ENCODE data around the gene SLC25A23. TPM values are rescaled to one million over a fixed set of nuclear protein-coding genes. Genes with fewer than 3 reads are reported as not detected.
"Not testable (repeated sequence)": the region's sequence is repeated elsewhere in the genome, so short reads cannot be mapped to it uniquely, and the experiment has no call there.

SLC25A23 gene
- total RNA-seq (24.1 TPM), polyA plus RNA-seq (91.1 TPM)

- DNase-seq (ENCODE audit: extremely low spot score), result peak; percentile 35
Measured at GRCh38 chr19:6459262-6460098, at the start of gene SLC25A23. Gene SLC25A23, minus strand, starts transcription at chr19:6459792. Its CDS starts 164 bp downstream, at chr19:6459628.

GRCh38 chr19:6508028-6508771 is 48.6 kb upstream of the SLC25A23 start:
- not testable (repeated sequence) for H3K4me1 ChIP-seq (ENCODE audit: insufficient read depth); H3K36me3 ChIP-seq (ENCODE audit: insufficient read depth); DNase-seq (ENCODE audit: extremely low spot score); H3K4me3 ChIP-seq (ENCODE audit: low read depth, low read length); H3K27ac ChIP-seq (ENCODE audit: low read depth)
- WGBS, result 85% methylated on average over 9 of the region's 9 CpGs

More at GRCh38 chr19:6459262-6460098, at the start of gene SLC25A23:
- H3K27ac ChIP-seq (ENCODE audit: low read depth), result peak within 1 kb of the TSS; percentile 25
- H3K4me3 ChIP-seq (ENCODE audit: low read depth, low read length), result peak within 1 kb of the TSS; percentile 87
- under 1% methylated on average over 61 of the region's 70 CpGs for WGBS
- H3K4me1 ChIP-seq (ENCODE audit: insufficient read depth), result no peaks in the 10 kb centered on the region
- H3K36me3 ChIP-seq (ENCODE audit: insufficient read depth), result no peaks in the 10 kb centered on the region

GRCh38 chr19:6503407-6504201 is 44.0 kb upstream of the SLC25A23 start:
- Histone ChIP-seq H3K4me1 (ENCODE audit: insufficient read depth) (peaks cover 2% of the 10 kb centered on the region), H3K4me3 (ENCODE audit: low read depth, low read length) (no peak overlapping the region), H3K27ac (ENCODE audit: low read depth) (no peak overlapping the region), H3K36me3 (ENCODE audit: insufficient read depth) (no peaks in the 10 kb centered on the region)
- no peak for DNase-seq (ENCODE audit: extremely low spot score)
- WGBS, result 77% methylated on average over 9 of the region's 9 CpGs

GRCh38 chr19:6501740-6502648 is 42.4 kb upstream of the SLC25A23 start, which contains the start of gene TUBB4A:
Gene TUBB4A, minus strand, starts transcription at chr19:6502309. Its CDS starts 97 bp downstream, at chr19:6502212.
- Histone ChIP-seq H3K36me3 (ENCODE audit: insufficient read depth) (no peaks in the 10 kb centered on the region), H3K27ac (ENCODE audit: low read depth) (no peak within 1 kb of the TSS), H3K4me1 (ENCODE audit: insufficient read depth) (peaks cover 2% of the 10 kb centered on the region), H3K4me3 (ENCODE audit: low read depth, low read length) (peak within 1 kb of the TSS; percentile 34)
- DNase-seq (ENCODE audit: extremely low spot score), result no peak
- WGBS, result under 1% methylated on average over 71 of the region's 71 CpGs

DNA sequence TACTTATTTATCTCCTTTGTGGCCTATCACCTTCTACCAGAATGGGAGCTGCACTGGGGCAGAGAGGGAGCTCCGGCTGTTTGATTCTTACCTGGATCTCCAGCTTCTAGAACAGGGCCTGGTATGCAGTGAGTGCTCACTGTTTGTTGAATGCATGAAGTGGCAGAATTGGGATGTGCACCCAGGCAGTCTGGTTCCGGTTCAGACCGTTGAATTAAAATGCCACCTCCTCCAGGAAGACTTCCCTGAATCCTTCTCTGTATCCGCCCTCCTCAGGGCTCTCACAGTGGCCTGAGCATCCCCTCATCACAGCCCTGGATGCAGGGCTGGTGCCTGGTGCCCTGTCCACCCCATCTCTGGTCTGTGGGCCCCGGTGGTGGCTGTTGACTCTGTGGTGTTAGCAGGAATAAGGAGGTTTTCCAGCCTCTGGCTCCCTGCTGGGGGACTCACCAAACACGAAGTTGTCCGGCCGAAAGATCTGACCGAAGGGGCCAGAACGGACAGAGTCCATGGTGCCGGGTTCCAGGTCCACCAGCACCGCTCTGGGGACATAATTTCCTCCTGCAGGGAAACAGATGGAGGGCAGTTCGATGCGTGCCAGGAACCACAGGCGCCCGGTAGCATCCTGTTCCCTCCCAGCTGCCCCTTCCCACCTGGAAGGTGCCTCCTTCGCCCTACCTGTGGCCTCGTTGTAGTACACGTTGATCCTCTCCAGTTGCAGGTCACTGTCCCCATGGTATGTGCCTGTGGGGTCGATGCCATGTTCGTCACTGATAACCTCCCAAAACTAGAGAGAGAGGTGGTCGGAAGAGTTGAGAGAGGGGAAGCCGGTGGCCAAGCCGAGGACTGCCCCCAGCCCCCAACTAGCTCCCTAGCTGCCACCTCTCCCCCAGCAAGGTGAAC is 41.5 kb upstream of the SLC25A23 start:
- WGBS, result 62% methylated on average over 24 of the region's 24 CpGs
- peaks cover 2% of the 10 kb centered on the region for H3K4me1 ChIP-seq (ENCODE audit: insufficient read depth)
- no peak overlapping the region for H3K4me3 ChIP-seq (ENCODE audit: low read depth, low read length)
- H3K27ac ChIP-seq (ENCODE audit: low read depth), result no peak overlapping the region
- no peak for DNase-seq (ENCODE audit: extremely low spot score)
- H3K36me3 ChIP-seq (ENCODE audit: insufficient read depth), result no peaks in the 10 kb centered on the region

GRCh38 chr19:6499052-6499790 is 39.6 kb upstream of the SLC25A23 start:
- no peak overlapping the region for H3K27ac ChIP-seq (ENCODE audit: low read depth)
- peaks cover 2% of the 10 kb centered on the region for H3K4me1 ChIP-seq (ENCODE audit: insufficient read depth)
- no peak overlapping the region for H3K4me3 ChIP-seq (ENCODE audit: low read depth, low read length)
- WGBS, result 65% methylated on average over 17 of the region's 17 CpGs
- DNase-seq (ENCODE audit: extremely low spot score), result no peak
- H3K36me3 ChIP-seq (ENCODE audit: insufficient read depth), result no peaks in the 10 kb centered on the region

DNA sequence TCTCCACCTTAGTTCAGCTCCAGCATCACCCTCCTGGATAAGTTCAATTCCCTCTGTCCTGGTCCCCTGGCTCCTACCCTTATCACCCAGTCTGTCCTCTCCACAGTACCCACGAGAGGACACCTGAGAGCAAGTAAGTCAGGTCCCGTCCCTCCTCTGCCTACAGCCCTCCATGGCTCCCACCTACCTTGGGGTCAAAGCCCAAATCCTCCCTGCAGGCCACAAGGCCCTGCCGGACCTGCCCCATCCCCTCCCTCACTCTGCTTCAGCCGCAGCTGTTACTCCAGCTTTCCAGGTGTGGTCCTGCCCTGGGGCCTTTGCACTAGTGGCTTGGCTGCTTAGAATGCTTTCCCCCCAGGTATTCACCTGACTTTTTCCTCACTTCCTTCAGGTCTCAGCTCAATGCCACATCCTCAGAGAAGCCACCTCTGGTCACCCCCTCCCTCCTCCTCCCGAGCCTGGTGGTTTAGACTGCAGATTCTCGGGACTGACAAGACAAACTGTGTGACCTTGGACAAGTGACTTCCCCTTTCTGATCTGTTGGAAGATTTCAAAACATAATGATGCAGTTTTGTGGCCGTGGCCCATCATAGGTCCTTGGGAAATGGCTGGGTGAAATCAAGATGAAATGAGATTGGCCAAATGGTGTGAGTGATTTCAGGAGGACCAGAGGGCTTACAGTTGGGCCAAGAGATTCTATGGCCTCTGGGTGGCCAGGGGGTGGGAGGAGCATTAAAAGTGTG is 38.9 kb upstream of the SLC25A23 start:
- no peak overlapping the region for H3K27ac ChIP-seq (ENCODE audit: low read depth)
- H3K4me1 ChIP-seq (ENCODE audit: insufficient read depth), result peaks cover 2% of the 10 kb centered on the region
- no peak overlapping the region for H3K4me3 ChIP-seq (ENCODE audit: low read depth, low read length)
- DNase-seq (ENCODE audit: extremely low spot score), result no peak
- 75% methylated on average over 7 of the region's 7 CpGs for WGBS
- H3K36me3 ChIP-seq (ENCODE audit: insufficient read depth), result no peaks in the 10 kb centered on the region

- no peaks in the 10 kb centered on the region for H3K4me1 ChIP-seq (ENCODE audit: insufficient read depth)
- no peak for DNase-seq (ENCODE audit: extremely low spot score)
- no peaks in the 10 kb centered on the region for H3K36me3 ChIP-seq (ENCODE audit: insufficient read depth)
- 97% methylated on average over 19 of the region's 19 CpGs for WGBS
- H3K4me3 ChIP-seq (ENCODE audit: low read depth, low read length), result no peak overlapping the region
- H3K27ac ChIP-seq (ENCODE audit: low read depth), result no peak overlapping the region
Measured at GRCh38 chr19:6495947-6496346, 36.4 kb upstream of the SLC25A23 start.

DNA sequence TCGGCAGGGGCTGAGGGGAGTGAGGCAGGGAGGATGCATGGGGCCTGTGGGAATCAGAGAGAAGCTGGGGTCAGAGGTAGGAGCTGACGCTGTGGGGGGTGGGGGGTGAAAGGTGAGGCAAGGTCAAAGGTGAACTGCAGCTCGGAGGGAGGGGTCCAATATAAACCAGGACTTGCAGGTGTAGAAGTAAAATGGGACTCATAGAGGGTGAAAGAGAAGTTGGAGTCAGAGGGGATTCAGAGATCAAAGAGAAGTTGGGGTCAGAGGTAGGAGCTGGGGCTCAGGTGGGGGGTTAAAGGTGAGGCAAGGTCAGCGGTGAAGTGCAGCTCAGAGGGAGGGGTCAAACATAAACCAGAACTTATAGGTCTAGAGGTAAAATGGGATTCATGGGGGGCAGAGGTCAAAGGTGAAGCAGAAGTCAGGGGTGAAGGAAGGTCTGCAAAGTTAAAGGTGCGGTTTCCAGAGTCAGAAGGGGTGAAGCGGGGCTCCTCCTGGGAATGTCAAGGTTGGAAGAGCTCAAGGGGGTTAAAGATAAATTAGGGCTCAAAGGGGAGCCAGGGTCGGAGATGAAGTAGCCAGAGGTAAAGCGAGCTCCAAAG is 34.9 kb upstream of the SLC25A23 start:
- Histone ChIP-seq H3K36me3 (ENCODE audit: insufficient read depth) (no peaks in the 10 kb centered on the region), H3K4me3 (ENCODE audit: low read depth, low read length) (no peak overlapping the region), H3K4me1 (ENCODE audit: insufficient read depth) (no peaks in the 10 kb centered on the region), H3K27ac (ENCODE audit: low read depth) (no peak overlapping the region)
- 80% methylated on average over 8 of the region's 8 CpGs for WGBS
- no peak for DNase-seq (ENCODE audit: extremely low spot score)

DNA sequence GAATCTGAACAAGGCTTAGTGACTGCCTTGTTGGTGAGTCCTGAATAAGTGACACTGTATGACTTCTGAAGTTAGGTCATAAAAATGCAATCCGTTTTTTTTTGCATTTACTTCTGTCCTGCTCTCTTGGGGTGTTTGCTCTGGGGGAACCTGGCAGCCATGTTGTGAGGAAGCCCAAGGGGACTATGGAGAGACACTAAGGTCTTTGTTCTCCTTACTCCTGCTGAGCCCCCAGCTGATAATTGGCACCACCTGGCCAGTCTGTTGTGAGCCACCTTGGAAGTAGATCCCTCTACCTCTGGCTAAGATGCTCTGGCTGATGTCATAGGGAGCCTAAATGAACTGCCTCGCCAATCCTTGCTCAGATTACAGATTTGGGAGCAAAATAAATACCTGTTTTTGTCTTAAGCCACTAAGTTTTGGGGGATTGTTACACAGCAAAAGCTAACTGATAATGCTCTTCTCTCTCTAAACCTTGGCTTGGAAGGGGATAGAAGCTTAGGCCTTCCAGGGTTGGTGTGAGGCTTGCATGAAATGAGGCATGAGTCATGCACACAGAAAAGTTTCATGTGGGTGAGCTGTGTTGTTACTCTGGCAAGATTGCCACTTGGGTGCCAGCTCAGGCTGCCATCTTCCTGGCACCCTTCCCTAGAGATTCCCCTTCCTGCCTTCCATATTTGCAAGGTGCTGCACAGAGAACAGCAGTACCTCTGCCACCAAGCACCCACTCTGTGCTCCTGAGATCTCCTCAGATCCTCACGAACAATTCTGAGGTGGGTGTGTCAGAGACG is 32.4 kb upstream of the SLC25A23 start:
- no peak for DNase-seq (ENCODE audit: extremely low spot score)
- Histone ChIP-seq H3K4me3 (ENCODE audit: low read depth, low read length) (no peak overlapping the region), H3K4me1 (ENCODE audit: insufficient read depth) (no peaks in the 10 kb centered on the region), H3K27ac (ENCODE audit: low read depth) (no peak overlapping the region), H3K36me3 (ENCODE audit: insufficient read depth) (no peaks in the 10 kb centered on the region)
- 76% methylated on average over 4 of the region's 4 CpGs for WGBS
